Measurements from ENCODE around the gene TPSD1.
"Not testable (repeated sequence)": the region's sequence is repeated elsewhere in the genome, so short reads cannot be mapped to it uniquely, and the experiment has no call there.

Gene TPSD1

GRCh38 chr16:1221628-1222552 is 34.0 kb upstream of the TPSD1 start:
- Histone ChIP-seq H3K4me3 (no peak overlapping the region), H3K27me3 (peaks cover 0 to 3% of the 10 kb centered on the region in 2 donors)
- intact Hi-C loops (cut with DNase I; ENCODE audit: low total_unique reads), result no loop called here

GRCh38 chr16:1222553-1223354 is 33.1 kb upstream of the TPSD1 start:
- no peak for TF ChIP-seq CTCF (IDR thresholded peaks at IDR 0.05)
- intact Hi-C loops (cut with DNase I; ENCODE audit: low total_unique reads), result no loop called here
- Histone ChIP-seq H3K27ac (no peak overlapping the region), H3K27me3 (peaks cover 0 to 3% of the 10 kb centered on the region in 2 donors), H3K4me3 (no peak overlapping the region), H3K9me3 (no peaks in the 10 kb centered on the region), H3K4me1 (peaks cover 0 to 12% (median 5%) of the 10 kb centered on the region in 4 donors), H3K36me3 (peaks cover 21 to 45% (median 37%) of the 10 kb centered on the region in 3 donors)
- DNase-seq, result no peak

More at GRCh38 chr16:1221628-1222552, 34.0 kb upstream of the TPSD1 start:
- DNase-seq, result no peak
- no peak overlapping the region for H3K27ac ChIP-seq
- no peak for TF ChIP-seq CTCF (IDR thresholded peaks at IDR 0.05)
- H3K36me3 ChIP-seq, result peaks cover 29 to 53% (median 45%) of the 10 kb centered on the region in 3 donors
- H3K4me1 ChIP-seq, result peaks cover 0 to 12% (median 5%) of the 10 kb centered on the region in 4 donors
- H3K9me3 ChIP-seq, result no peaks in the 10 kb centered on the region

GRCh38 chr16:1223355-1224214 is 32.3 kb upstream of the TPSD1 start:
- DNase-seq, result no peak
- Histone ChIP-seq H3K4me3 (no peak overlapping the region), H3K27ac (no peak overlapping the region), H3K4me1 (peaks cover 0 to 12% (median 5%) of the 10 kb centered on the region in 4 donors), H3K36me3 (peaks cover 14 to 36% (median 29%) of the 10 kb centered on the region in 3 donors), H3K27me3 (peaks cover 0 to 3% of the 10 kb centered on the region in 2 donors), H3K9me3 (no peaks in the 10 kb centered on the region)
- TF ChIP-seq CTCF (IDR thresholded peaks at IDR 0.05), result no peak
- intact Hi-C loops (cut with DNase I; ENCODE audit: low total_unique reads), result no loop called here

- H3K4me3 ChIP-seq, result no peak overlapping the region
- intact Hi-C loops (cut with DNase I; ENCODE audit: low total_unique reads), result no loop called here
- TF ChIP-seq CTCF (IDR thresholded peaks at IDR 0.05), result no peak
- DNase-seq, result no peak
- H3K9me3 ChIP-seq, result no peaks in the 10 kb centered on the region
- H3K4me1 ChIP-seq, result peaks cover 0 to 12% (median 5%) of the 10 kb centered on the region in 4 donors
- peaks cover 14 to 27% (median 20%) of the 10 kb centered on the region in 3 donors for H3K36me3 ChIP-seq
- H3K27ac ChIP-seq, result no peak overlapping the region
- peaks cover 0 to 3% of the 10 kb centered on the region in 2 donors for H3K27me3 ChIP-seq
These were observed 31.3 kb upstream of the TPSD1 start for GRCh38 chr16:1224558-1224957.

- DNase-seq, result no peak
- intact Hi-C loops (cut with DNase I; ENCODE audit: low total_unique reads), result no loop called here
- no peak for TF ChIP-seq CTCF (IDR thresholded peaks at IDR 0.05)
- H3K9me3 ChIP-seq, result no peaks in the 10 kb centered on the region
- H3K27ac ChIP-seq, result no peak within 1 kb of the TSS
- H3K4me1 ChIP-seq, result peaks cover 0 to 12% (median 5%) of the 10 kb centered on the region in 4 donors
- H3K27me3 ChIP-seq, result peaks cover 0 to 3% of the 10 kb centered on the region in 2 donors
- peaks cover 12 to 22% (median 15%) of the 10 kb centered on the region in 3 donors for H3K36me3 ChIP-seq
- no peak within 1 kb of the TSS for H3K4me3 ChIP-seq
These were observed 30.8 kb upstream of the TPSD1 start, which contains the start of gene TPSG1 for GRCh38 chr16:1225051-1225451. TSS of gene TPSG1 (minus strand) at chr16:1225268. CDS start at chr16:1225252, 16 bp downstream.

- DNase-seq; H3K27me3 ChIP-seq; H3K27ac ChIP-seq; H3K4me3 ChIP-seq; intact Hi-C loops (cut with DNase I; ENCODE audit: low total_unique reads); H3K9me3 ChIP-seq: not testable (repeated sequence)
- H3K4me1 ChIP-seq, result peaks cover 0 to 12% (median 5%) of the 10 kb centered on the region in 4 donors
- peaks cover 4 to 14% (median 8%) of the 10 kb centered on the region in 3 donors for H3K36me3 ChIP-seq
These were observed 30.0 kb upstream of the TPSD1 start for GRCh38 chr16:1225728-1226311.

GRCh38 chr16:1226692-1227091 is 29.2 kb upstream of the TPSD1 start:
- H3K4me1 ChIP-seq, result peaks cover 0 to 12% (median 5%) of the 10 kb centered on the region in 4 donors
- H3K27ac ChIP-seq; H3K4me3 ChIP-seq; intact Hi-C loops (cut with DNase I; ENCODE audit: low total_unique reads); H3K36me3 ChIP-seq; DNase-seq; H3K27me3 ChIP-seq; H3K9me3 ChIP-seq: not testable (repeated sequence)

All from tibial artery (tissue), 4 donors.